HG02623 (cell line): Measurements from ENCODE around the gene MRPL41.
"Not testable (repeated sequence)": the region's sequence is repeated elsewhere in the genome, so short reads cannot be mapped to it uniquely, and the experiment has no call there.

Experiments used
- ATAC-seq: cut with Tn5 transposase; IDR thresholded peaks from one replicate; pipeline ENCODE4 v1.9.1; 2021; ENCODE audit warnings: moderate library complexity; ENCODE audit not compliant: unreplicated experiment

The MRPL41 gene

GRCh38 chr9:137521405-137521985 lies 30.2 kb upstream of the MRPL41 start:
- ATAC-seq: no peak

- no peak for ATAC-seq
Measured at GRCh38 chr9:137522746-137523455, 28.8 kb upstream of the MRPL41 start.

- no peak for ATAC-seq
Measured at GRCh38 chr9:137524161-137524980, 27.3 kb upstream of the MRPL41 start.

- no peak for ATAC-seq
Measured at GRCh38 chr9:137524981-137525317, 26.7 kb upstream of the MRPL41 start.

- ATAC-seq: no peak
Measured at GRCh38 chr9:137530331-137530730, 21.3 kb upstream of the MRPL41 start.

- no peak for ATAC-seq
Measured at GRCh38 chr9:137531099-137531765, 20.4 kb upstream of the MRPL41 start.

GRCh38 chr9:137532891-137533468 lies 18.7 kb upstream of the MRPL41 start:
- not testable (repeated sequence) for ATAC-seq

GRCh38 chr9:137534256-137535119 lies 17.2 kb upstream of the MRPL41 start:
- ATAC-seq: no peak

GRCh38 chr9:137535120-137535428 lies 16.6 kb upstream of the MRPL41 start:
- no peak for ATAC-seq

GRCh38 chr9:137536594-137537131 lies 15.0 kb upstream of the MRPL41 start:
- not testable (repeated sequence) for ATAC-seq

GRCh38 chr9:137538058-137538457 lies 13.6 kb upstream of the MRPL41 start:
- ATAC-seq: no peak

- ATAC-seq: no peak
Measured at GRCh38 chr9:137540536-137540935, 11.1 kb upstream of the MRPL41 start.

- no peak for ATAC-seq
Measured at GRCh38 chr9:137542486-137542885, 9.2 kb upstream of the MRPL41 start.

- no peak for ATAC-seq
Measured at GRCh38 chr9:137543237-137543963, 8.3 kb upstream of the MRPL41 start.

- no peak for ATAC-seq
Measured at GRCh38 chr9:137544176-137544760, 7.4 kb upstream of the MRPL41 start.

- ATAC-seq: no peak
Measured at GRCh38 chr9:137545123-137545522, 6.6 kb upstream of the MRPL41 start.

GRCh38 chr9:137547687-137548543 lies 3.8 kb upstream of the MRPL41 start:
- ATAC-seq: no peak

GRCh38 chr9:137550231-137550621 lies 1.5 kb upstream of the MRPL41 start, which contains the start of gene PNPLA7:
PNPLA7 (minus strand) TSS chr9:137550402; CDS start chr9:137550197, 205 bp downstream.
- no peak for ATAC-seq
